Activated T-cell treated with anti-CD3 and anti-CD28 coated beads, Interleukin-2, amount 50 U/mL, for 4 hours (primary cell): ENCODE data around the gene EPHA6. TPM values are rescaled to one million over a fixed set of nuclear protein-coding genes. Genes with fewer than 3 reads are reported as not detected.
"Not testable (repeated sequence)": the region's sequence is repeated elsewhere in the genome, so short reads cannot be mapped to it uniquely, and the experiment has no call there.

Source experiments
- ATAC-seq, 2 donors: fragments of 200-7000 bp; cut with Tn5 transposase; one replicate each; pipeline ENCODE4 v1.10.0; 2021
- DNase-seq: peaks from one replicate; pipeline ENCODE4 v3.0.0-alpha.2; 2020
- H3K27me3 Mint-ChIP-seq: one replicate; pipeline ENCODE4 v1.8.0; 2021; ENCODE audit warnings: low read depth, mixed read lengths
- H3K36me3 Mint-ChIP-seq: one replicate; pipeline ENCODE4 v1.8.0; 2022; ENCODE audit warnings: mixed read lengths; ENCODE audit not compliant: insufficient read depth
- H3K4me1 Mint-ChIP-seq: one replicate; pipeline ENCODE4 v1.8.0; 2021; ENCODE audit warnings: low read depth, mixed read lengths
- H3K4me3 Mint-ChIP-seq: one replicate; pipeline ENCODE4 v1.8.0; 2021; ENCODE audit warnings: mild to moderate bottlenecking, moderate library complexity, mixed read lengths
- H3K9me3 Mint-ChIP-seq: one replicate; pipeline ENCODE4 v1.8.0; 2021; ENCODE audit warnings: mixed read lengths
- total RNA-seq, 3 donors: library from RNA; stranded (reverse); gene quantifications; one replicate each; pipeline ENCODE4 v1.2.1, GENCODE V29; 2021

Gene EPHA6
- total RNA-seq, 3 donors from 2014 or later: not detected

DNA sequence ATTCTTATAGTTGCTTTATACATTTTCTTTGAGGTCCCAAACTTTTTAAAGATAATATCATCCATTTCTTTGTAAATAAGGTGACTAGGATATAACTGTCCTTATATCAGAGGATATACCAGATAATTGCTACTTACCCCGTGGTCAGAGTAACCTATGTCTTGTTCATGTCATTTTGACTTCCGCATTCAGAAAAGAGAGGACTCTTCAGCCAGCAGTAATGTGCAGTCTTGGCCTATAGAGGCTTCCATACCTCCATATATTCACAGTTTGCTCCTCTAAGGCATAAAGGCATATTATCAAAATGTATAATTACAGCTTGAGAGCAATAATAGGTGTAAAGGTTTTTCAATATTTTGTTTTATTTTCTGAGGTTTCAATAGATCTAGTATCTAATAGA lies 38.5 kb downstream of the EPHA6 start:
- DNase-seq: no peak
- Mint-ChIP-seq H3K4me3 (no peak overlapping the region), H3K36me3 (no peaks in the 10 kb centered on the region), H3K4me1 (no peaks in the 10 kb centered on the region), H3K27me3 (no peaks in the 10 kb centered on the region), H3K9me3 (no peaks in the 10 kb centered on the region)
- no peak for ATAC-seq

- Mint-ChIP-seq H3K4me1 (no peaks in the 10 kb centered on the region), H3K27me3 (no peaks in the 10 kb centered on the region), H3K9me3 (no peaks in the 10 kb centered on the region), H3K36me3 (no peaks in the 10 kb centered on the region), H3K4me3 (no peak overlapping the region)
- ATAC-seq: no peak
- DNase-seq: no peak
Measured at GRCh38 chr3:96860882-96861281, 46.5 kb downstream of the EPHA6 start.

DNA sequence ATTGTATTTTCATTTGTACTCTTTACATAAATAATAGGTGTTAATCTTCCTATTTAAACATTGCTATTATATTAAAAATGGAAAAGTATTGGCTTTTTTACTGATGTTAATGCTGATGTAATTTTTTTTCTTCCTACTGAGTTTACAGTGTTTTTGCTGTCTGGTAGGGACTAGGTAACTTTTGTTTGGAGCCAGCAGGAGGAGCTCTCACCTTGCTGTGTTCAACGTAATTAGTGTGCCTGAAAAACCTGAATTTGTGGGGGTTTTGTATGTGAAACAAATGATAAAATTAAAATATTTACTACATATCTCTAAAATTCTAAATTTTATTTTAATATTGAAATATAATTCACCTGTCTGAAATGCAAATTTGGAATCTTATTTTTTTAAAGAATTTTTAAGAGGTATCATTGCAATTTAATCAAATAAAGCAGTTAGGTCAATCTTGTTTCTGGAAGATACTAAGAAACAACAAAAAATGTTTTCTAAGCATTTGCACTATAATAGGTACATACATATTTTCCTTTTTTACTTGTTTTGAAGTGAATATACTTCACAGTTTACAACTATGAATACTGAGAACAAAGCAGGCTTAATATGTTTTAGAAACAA lies 48.8 kb downstream of the EPHA6 start:
- no peak for ATAC-seq
- H3K4me1 Mint-ChIP-seq: no peaks in the 10 kb centered on the region
- DNase-seq: no peak
- no peaks in the 10 kb centered on the region for H3K36me3 Mint-ChIP-seq
- no peaks in the 10 kb centered on the region for H3K9me3 Mint-ChIP-seq
- H3K27me3 Mint-ChIP-seq: no peaks in the 10 kb centered on the region
- no peak overlapping the region for H3K4me3 Mint-ChIP-seq

DNA sequence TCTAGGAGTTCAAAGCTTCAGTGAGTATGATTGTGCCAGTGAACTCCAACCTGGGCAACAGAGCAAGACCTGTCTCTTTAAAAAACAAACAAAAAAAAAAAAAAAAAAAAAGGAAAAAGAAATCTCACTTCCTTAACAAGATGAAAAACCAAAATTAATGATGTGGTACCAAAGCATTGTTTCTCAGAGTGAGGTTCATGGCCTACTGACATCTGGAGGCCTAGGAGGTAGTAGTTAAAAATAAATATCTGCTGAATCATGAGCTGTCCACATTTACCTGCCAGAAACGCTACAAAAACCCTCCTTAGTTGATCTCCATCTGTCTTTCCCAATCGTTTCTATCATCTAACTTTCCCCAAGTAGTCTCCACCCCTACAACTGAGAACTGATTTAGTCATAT lies 51.2 kb downstream of the EPHA6 start:
- no peaks in the 10 kb centered on the region for H3K36me3 Mint-ChIP-seq
- DNase-seq: no peak
- H3K4me1 Mint-ChIP-seq: no peaks in the 10 kb centered on the region
- no peaks in the 10 kb centered on the region for H3K27me3 Mint-ChIP-seq
- no peak for ATAC-seq
- no peaks in the 10 kb centered on the region for H3K9me3 Mint-ChIP-seq
- H3K4me3 Mint-ChIP-seq: no peak overlapping the region

DNA sequence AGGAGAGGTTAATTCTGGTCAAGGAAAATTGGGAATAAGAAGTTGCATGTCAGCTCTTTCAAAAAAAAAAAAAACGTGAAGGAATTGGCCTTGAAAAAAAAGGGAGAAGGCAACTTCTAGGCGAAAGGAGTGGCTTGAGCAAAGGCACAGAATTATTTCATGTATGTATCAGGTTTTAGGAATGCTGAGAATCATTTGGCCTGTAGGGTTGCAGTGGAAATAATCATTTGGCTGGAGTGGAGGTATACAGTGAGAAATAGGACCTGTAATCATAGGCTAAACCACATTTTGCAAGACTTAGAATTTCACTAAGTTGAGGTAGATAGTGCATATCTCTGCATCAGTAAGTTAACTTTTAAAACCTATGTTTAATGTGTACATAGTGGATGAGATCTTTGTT lies 54.9 kb downstream of the EPHA6 start:
- DNase-seq (no peak), ATAC-seq (no peak)
- Mint-ChIP-seq H3K9me3 (no peaks in the 10 kb centered on the region), H3K4me3 (no peak overlapping the region), H3K36me3 (no peaks in the 10 kb centered on the region), H3K4me1 (no peaks in the 10 kb centered on the region), H3K27me3 (no peaks in the 10 kb centered on the region)

DNA sequence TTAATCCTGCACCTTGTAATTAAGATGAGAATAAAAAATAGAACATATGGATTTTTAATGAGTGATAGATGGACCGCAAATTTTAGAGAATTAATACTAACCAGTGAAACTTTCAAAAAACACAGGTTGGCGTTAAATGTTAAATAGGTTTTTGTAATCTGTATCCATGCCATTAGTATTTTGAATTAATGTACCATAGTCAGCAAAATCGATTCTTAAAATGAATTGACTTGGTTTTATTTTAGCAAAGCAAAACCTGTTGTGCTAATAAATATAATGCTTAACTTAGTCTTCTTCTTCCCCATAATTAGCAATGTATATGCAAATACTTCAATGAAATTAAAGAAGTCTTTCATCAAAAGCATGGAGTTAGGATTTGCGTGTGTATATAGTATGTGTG lies 63.1 kb downstream of the EPHA6 start:
- Mint-ChIP-seq H3K4me3 (no peak overlapping the region), H3K9me3 (no peaks in the 10 kb centered on the region), H3K4me1 (no peaks in the 10 kb centered on the region), H3K36me3 (no peaks in the 10 kb centered on the region), H3K27me3 (no peaks in the 10 kb centered on the region)
- ATAC-seq (no peak), DNase-seq (no peak)

DNA sequence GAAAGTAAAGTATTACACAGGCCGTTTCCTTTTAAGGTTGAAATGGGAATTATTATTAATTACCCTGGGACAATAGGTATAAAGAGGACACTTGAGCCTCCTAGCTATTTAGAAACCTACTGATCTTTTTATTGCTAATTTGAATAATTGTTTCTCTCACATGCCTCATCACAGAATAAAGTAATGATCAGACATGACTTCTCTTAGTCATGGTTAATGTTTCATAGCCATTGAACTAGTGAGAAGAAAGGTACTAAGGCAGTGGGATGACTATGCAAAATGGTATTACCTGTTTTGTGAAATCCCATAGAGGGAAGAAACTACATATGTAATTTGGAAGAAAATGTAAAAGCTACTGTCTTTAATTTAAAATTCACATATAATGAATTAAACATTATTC lies 85.6 kb downstream of the EPHA6 start:
- Mint-ChIP-seq H3K9me3 (no peaks in the 10 kb centered on the region), H3K36me3 (no peaks in the 10 kb centered on the region), H3K4me3 (no peak overlapping the region), H3K27me3 (no peaks in the 10 kb centered on the region), H3K4me1 (no peaks in the 10 kb centered on the region)
- no peak for ATAC-seq
- no peak for DNase-seq

- no peaks in the 10 kb centered on the region for H3K36me3 Mint-ChIP-seq
- no peaks in the 10 kb centered on the region for H3K9me3 Mint-ChIP-seq
- DNase-seq (no peak), ATAC-seq (no peak)
- no peaks in the 10 kb centered on the region for H3K4me1 Mint-ChIP-seq
- no peak overlapping the region for H3K4me3 Mint-ChIP-seq
- H3K27me3 Mint-ChIP-seq: no peaks in the 10 kb centered on the region
Measured at GRCh38 chr3:96900566-96900965, 86.2 kb downstream of the EPHA6 start.

GRCh38 chr3:96915445-96915844 lies 101.1 kb downstream of the EPHA6 start:
- Mint-ChIP-seq H3K36me3 (no peaks in the 10 kb centered on the region), H3K4me3 (no peak overlapping the region), H3K27me3 (no peaks in the 10 kb centered on the region), H3K4me1 (no peaks in the 10 kb centered on the region), H3K9me3 (no peaks in the 10 kb centered on the region)
- no peak for ATAC-seq
- no peak for DNase-seq

DNA sequence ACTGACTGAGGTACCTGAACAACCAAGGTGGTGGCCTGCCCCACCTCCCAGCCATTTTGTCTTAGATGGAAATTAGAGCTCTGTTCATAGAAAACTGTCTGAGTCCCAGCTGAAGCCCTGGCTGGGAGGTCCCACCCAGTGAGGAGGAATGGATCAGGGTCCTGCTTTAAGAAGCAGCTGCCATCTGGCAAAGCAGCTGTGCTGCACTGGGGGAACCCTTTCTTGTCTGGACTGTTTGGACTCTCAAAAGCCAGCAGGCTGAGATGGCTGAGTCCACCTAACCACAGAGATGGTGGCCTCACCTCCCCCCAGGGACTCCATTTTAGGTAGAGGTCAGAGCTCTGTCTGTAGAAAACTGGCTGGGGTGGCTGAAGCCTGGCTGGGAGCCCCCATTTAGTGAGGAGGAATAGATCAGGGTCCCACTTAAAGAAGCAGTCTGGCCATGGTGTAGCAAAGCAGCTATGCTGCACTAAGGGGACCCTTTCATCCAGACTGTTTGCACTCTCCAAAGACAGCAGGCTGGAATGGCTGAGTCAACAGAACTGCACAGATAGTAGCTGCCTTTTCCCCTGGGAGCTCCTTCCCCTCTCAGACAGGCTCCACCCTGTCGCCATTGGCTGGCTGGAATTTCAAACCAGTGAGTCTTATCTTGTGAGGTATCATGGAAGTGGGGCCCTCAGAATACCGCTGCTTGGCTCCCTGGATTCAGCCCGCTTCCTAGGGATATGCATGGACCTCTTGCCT lies 116.9 kb downstream of the EPHA6 start:
- H3K36me3 Mint-ChIP-seq: no peaks in the 10 kb centered on the region
- H3K9me3 Mint-ChIP-seq: peaks cover 23% of the 10 kb centered on the region
- no peaks in the 10 kb centered on the region for H3K27me3 Mint-ChIP-seq
- no peaks in the 10 kb centered on the region for H3K4me1 Mint-ChIP-seq
- no peak for DNase-seq
- no peak overlapping the region for H3K4me3 Mint-ChIP-seq
- no peak for ATAC-seq

GRCh38 chr3:96942131-96942530 lies 127.7 kb downstream of the EPHA6 start:
- ATAC-seq, H3K27me3 Mint-ChIP-seq, H3K4me3 Mint-ChIP-seq, H3K36me3 Mint-ChIP-seq, H3K4me1 Mint-ChIP-seq, DNase-seq: not testable (repeated sequence)
- H3K9me3 Mint-ChIP-seq: peaks cover 14% of the 10 kb centered on the region

- no peaks in the 10 kb centered on the region for H3K27me3 Mint-ChIP-seq
- ATAC-seq (no peak), DNase-seq (no peak)
- H3K9me3 Mint-ChIP-seq: peaks cover 8% of the 10 kb centered on the region
- H3K4me3 Mint-ChIP-seq: no peak overlapping the region
- H3K36me3 Mint-ChIP-seq: no peaks in the 10 kb centered on the region
- H3K4me1 Mint-ChIP-seq: no peaks in the 10 kb centered on the region
Measured at GRCh38 chr3:96958856-96959255, 144.5 kb downstream of the EPHA6 start.

- no peak overlapping the region for H3K4me3 Mint-ChIP-seq
- ATAC-seq (no peak), DNase-seq (no peak)
- no peaks in the 10 kb centered on the region for H3K36me3 Mint-ChIP-seq
- H3K4me1 Mint-ChIP-seq: no peaks in the 10 kb centered on the region
- H3K9me3 Mint-ChIP-seq: peaks cover 3% of the 10 kb centered on the region
- no peaks in the 10 kb centered on the region for H3K27me3 Mint-ChIP-seq
Measured at GRCh38 chr3:96959474-96959873, 145.1 kb downstream of the EPHA6 start.

DNA sequence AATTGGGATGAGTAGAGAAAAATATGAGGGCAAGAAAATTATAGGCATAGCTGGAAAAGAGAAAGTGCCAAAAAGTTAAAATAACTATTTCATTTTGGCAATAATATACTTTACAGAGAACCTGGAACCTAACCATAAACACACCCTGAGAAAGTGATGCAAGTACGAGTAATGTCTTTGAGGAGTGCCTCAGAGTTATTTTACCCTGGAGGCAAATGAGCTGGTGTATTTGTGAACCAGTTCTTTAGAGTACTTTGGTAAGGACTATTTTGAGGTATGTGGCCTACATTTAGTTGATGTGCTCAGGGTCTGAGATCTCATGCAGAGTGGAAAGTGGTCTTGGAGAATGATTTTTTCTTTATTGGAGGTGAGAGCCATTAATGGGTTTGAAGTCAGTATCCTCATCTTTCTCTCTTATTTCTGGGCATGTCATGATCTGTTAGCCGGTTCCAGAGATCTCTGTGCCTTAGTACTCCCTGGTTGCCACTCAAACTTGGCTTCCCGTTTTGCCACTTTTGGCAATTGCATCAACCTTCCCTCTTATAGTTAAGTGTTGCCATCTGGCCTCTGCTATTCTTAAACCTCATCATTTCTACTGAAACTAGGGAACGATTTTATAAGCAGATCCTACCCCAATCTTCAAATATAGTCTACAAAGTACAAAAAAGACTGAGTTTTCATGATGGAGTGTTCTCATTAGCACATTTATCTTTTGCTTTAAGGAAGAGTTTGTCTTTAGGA lies 145.7 kb downstream of the EPHA6 start:
- Mint-ChIP-seq H3K4me3 (no peak overlapping the region), H3K4me1 (no peaks in the 10 kb centered on the region)
- DNase-seq: no peak

More for the DNA sequence above, 145.7 kb downstream of the EPHA6 start:
- Mint-ChIP-seq H3K36me3 (no peaks in the 10 kb centered on the region), H3K9me3 (peaks cover 3% of the 10 kb centered on the region), H3K27me3 (no peaks in the 10 kb centered on the region)
- ATAC-seq: no peak
